SK-MEL-5 (cell line): ENCODE results near the gene ELOA. TPM values are rescaled to one million over a fixed set of nuclear protein-coding genes. Genes with fewer than 3 reads are reported as not detected.
"Not testable (repeated sequence)": the region's sequence is repeated elsewhere in the genome, so short reads cannot be mapped to it uniquely, and the experiment has no call there.

ENCODE experiments used
- DNase-seq: peaks from one replicate; pipeline ENCODE4 v3.0.0-alpha.2; 2016; ENCODE audit warnings: low read depth, low spot score
- in situ Hi-C: cut with HindIII; loops from 2 replicates; pipeline ENCODE4 v1.10.0; 2016; ENCODE audit warnings: low sequenced_read_pairs, high pct_unique_total_duplicates, low pct_unique_long_range_greater_than_20kb
- total RNA-seq: library from RNA; depleted of rRNA; stranded (reverse); fragments of >200 nt; shearing (Covaris generic); gene quantifications from 2 replicates; pipeline ENCODE4 v1.2.3, GENCODE V29; 2014

The ELOA gene
- total RNA-seq, 1 experiment from 2014 or later, result 53.4 TPM

- in situ Hi-C loops, result no loop called here
- DNase-seq, result peak; percentile 88
Measured at GRCh38 chr1:23772049-23772853, 29.0 kb downstream of the ELOA start.

DNA sequence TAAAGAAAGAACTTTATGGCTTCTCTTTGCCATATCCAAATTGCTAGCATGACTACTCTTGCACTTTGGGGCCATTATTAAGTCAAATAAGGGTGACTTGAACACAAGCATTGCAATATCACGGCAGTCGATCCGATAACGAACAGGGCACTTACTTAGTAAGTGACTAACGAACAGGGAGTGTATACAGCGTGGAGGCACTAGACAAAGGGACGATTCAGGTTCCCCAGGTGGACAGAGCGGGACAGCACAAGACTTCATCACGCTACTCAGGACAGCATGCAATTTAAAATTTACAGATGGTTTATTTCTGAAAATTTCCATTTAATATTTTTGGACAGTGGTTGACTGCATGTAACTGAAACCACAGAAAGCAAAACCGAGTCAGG lies 29.6 kb downstream of the ELOA start:
- DNase-seq, result no peak
- in situ Hi-C loops, result no loop called here

DNA sequence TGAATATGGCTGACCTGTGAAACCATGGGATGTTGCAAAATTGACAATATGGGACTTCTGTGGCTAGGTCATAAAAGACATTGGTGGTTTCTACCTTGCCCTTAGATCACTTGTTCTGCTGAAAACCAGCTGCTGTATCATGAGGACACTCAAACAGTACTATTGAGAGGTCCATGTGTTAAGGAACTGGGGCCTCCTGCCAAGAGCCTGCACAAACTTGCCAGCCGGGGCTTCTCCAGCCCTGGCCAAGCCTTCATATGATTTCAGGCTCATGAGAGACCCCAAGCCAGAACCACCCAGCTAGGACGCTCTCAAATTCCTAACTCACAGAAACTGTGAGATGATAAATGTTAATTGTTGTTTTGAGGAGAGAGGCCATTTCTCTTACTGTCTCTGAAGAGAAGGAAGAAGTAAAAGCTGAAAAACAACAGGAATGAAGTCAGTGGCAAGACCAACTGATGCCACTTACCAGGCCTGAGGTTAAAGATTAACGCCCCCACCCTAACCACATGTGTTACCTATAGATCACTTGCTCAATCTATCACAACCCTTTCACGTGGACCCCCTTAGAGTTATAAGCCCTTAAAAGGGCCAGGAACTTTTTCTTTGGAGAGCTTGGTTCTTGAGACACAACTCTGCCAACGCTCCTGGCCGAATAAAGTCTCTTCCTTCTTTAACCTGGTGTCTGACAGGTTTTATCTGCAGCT lies 31.1 kb downstream of the ELOA start:
- DNase-seq, result no peak
- in situ Hi-C loops, result no loop called here

- no peak for DNase-seq
- in situ Hi-C loops, result no loop called here
Measured at GRCh38 chr1:23776217-23776616, 32.9 kb downstream of the ELOA start.

GRCh38 chr1:23777979-23778814 lies 34.9 kb downstream of the ELOA start, which contains the start of gene PITHD1:
Gene PITHD1 (plus strand): TSS chr1:23778418. CDS start chr1:23778516, 98 bp downstream.
- DNase-seq, result peak; percentile 82
- in situ Hi-C loops, result no loop called here

GRCh38 chr1:23779826-23780371 lies 36.6 kb downstream of the ELOA start:
- DNase-seq, result no peak
- in situ Hi-C loops, result no loop called here

DNA sequence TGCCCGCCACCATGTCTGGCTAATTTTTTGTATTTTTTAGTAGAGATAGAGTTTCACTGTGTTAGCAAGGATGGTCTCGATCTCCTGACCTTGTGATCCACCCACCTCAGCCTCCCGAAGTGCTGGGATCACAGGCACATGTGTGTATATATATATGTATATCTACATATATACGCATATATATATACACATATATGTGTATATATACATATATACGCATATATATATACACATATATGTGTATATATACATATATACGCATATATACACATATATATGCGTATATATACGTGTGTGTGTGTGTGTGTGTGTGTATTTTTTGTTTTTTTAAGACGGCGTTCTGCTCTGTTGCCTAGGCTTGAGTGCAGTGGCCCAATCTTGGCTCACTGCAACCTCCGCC lies 39.9 kb downstream of the ELOA start:
- in situ Hi-C loops, DNase-seq: not testable (repeated sequence)

- DNase-seq, result peak; percentile 38
- in situ Hi-C loops, result no loop called here
Measured at GRCh38 chr1:23784846-23785245, 41.6 kb downstream of the ELOA start.

GRCh38 chr1:23787701-23788100 lies 44.4 kb downstream of the ELOA start:
- DNase-seq, result no peak
- in situ Hi-C loops, result no loop called here

GRCh38 chr1:23788695-23789094 lies 45.4 kb downstream of the ELOA start:
- in situ Hi-C loops, result no loop called here
- DNase-seq, result no peak

DNA sequence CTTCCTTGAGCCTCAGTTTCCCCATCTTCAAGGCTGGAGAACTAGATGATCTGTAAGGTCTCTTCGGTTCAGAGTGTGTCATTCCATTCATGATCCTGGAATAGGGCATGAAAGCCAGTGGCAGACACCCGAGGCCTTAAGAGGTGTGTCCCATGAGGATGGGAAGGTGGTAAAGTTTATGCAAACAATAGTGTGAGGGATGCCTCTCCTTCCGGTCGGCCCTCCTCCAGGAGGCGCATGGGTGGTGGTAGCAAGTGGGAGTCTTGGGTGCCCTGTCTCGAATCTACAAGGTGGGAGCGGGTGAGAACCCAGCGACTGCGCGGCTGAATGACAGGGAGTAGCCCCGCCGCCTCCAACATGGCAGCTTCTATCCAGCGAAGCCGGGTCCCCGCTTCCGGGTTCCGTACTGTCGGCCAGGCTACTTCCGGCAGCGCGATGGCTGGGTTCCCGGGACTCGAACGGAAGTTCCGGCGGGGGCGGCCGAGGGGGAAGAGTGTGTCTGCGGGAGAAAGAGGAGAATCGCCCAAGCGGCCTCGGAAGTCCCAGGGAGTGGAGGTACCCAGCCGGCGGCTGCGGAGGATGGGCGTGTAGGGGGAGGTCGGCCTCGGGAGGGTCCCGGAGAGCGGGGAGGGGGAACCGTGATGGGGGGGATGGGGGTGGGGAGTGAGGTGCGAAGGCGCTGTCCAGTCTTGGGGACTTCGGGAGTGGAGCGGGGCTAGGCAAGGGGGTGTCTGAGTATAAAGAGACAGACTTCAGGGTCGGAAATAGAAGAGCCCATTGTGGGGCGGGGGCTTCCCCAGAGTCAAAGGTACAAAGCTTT lies 47.6 kb downstream of the ELOA start, which contains the start of gene LYPLA2:
LYPLA2 (plus strand) TSS at position 450 of the 820 bp plus-strand sequence. CDS start 1,538 bp downstream, outside the sequence.
- peak; percentile 86 for DNase-seq
- in situ Hi-C loops, result no loop called here

- no peak for DNase-seq
- in situ Hi-C loops, result no loop called here
Measured at GRCh38 chr1:23791516-23792047, 48.3 kb downstream of the ELOA start.

GRCh38 chr1:23792151-23792945 lies 49.1 kb downstream of the ELOA start:
- in situ Hi-C loops, result no loop called here
- no peak for DNase-seq

DNA sequence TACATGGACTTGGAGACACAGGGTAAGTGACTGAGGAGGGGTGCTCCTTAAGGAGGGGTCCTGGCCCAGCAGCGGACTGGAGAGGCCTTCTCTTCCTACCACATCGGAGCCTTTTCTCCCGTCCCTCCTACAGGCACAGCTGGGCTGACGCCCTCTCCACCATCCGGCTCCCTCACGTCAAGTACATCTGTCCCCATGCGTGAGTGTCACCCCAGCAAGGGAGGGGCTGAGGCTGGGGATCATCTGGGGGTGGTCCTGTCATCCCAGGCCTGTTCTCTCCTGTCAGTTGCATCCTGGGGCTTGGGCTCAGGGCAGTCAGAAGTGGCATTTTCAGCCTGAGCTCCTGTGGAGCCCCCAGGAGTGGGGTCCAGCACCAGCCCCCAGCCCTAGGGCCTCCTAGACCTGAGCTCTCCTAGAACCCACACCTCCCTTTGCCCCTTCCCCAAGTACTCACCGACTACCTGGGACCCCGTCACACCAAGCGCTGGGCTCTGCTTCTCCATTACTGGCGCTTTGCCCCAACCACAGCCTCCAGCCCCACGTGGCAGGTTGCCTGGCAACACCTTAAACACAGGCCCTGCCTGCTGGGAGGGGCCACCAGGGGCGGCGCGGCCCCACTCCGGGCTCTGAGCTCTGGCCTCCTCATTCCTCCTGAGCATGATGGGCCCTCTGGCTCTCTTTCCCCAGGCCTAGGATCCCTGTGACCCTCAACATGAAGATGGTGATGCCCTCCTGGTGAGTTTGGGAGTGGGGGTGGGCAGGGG lies 49.9 kb downstream of the ELOA start:
- DNase-seq, result peak; percentile 43
- in situ Hi-C loops, result no loop called here
